Adipocyte (in vitro differentiated cells): ENCODE measurements around the gene NDUFC2.
"Not testable (repeated sequence)": the region's sequence is repeated elsewhere in the genome, so short reads cannot be mapped to it uniquely, and the experiment has no call there.

ENCODE experiments used
- DNase-seq: peaks from one replicate; pipeline ENCODE4 v3.0.0-alpha.2; 2015; ENCODE audit warnings: low read depth
- H3K27me3 ChIP-seq: replicated peaks from 2 replicates; pipeline ENCODE4 v1.7.0; 2013; ENCODE audit warnings: mild to moderate bottlenecking, low read length, moderate library complexity; ENCODE audit not compliant: control insufficient read depth, insufficient read depth
- H3K36me3 ChIP-seq: 2 replicates; pipeline ENCODE4 v1.7.0; 2013; ENCODE audit warnings: low read length, mild to moderate bottlenecking, moderate library complexity; ENCODE audit not compliant: control insufficient read depth, insufficient read depth, severe bottlenecking
- H3K4me1 ChIP-seq: 2 replicates; pipeline ENCODE4 v1.7.0; 2013; ENCODE audit warnings: mild to moderate bottlenecking, low read length, moderate library complexity; ENCODE audit not compliant: control insufficient read depth, insufficient read depth
- H3K4me3 ChIP-seq: 2 replicates; pipeline ENCODE4 v1.7.0; 2013; ENCODE audit warnings: mild to moderate bottlenecking, low read length, moderate library complexity
- H3K9ac ChIP-seq: 2 replicates; pipeline ENCODE4 v1.7.0; 2013; ENCODE audit warnings: mild to moderate bottlenecking, low read length, moderate library complexity
- H3K9me3 ChIP-seq: 2 replicates; pipeline ENCODE4 v1.7.0; 2013; ENCODE audit warnings: mild to moderate bottlenecking, low read length, moderate library complexity; ENCODE audit not compliant: control insufficient read depth

The NDUFC2 gene

GRCh38 chr11:78097666-78098385 lies 18.2 kb upstream of the NDUFC2 start:
- no peaks in the 10 kb centered on the region for H3K27me3 ChIP-seq
- no peak overlapping the region for H3K9ac ChIP-seq
- no peak overlapping the region for H3K4me3 ChIP-seq
- no peak for DNase-seq
- H3K9me3 ChIP-seq = no peaks in the 10 kb centered on the region
- H3K4me1 ChIP-seq = no peaks in the 10 kb centered on the region
- H3K36me3 ChIP-seq = peaks cover 50% of the 10 kb centered on the region

DNA sequence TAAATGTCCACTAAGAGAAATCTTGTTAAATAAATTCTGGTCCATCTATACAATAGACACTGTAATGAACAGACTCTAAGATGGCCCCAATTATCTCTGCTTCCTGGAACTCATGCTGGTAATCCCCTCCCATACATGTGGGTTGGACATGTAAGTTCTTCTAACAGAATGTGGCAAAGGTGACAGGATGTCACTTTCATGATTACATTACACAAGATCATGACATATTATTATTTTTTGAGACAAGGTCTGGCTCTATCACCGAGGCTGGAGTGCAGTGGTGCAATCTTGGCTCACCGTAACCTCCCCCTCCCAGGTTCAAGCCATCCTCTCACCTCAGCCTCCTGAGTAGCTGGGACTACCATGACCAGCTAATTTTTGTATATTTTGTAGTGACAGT lies 14.6 kb upstream of the NDUFC2 start:
- no peaks in the 10 kb centered on the region for H3K27me3 ChIP-seq
- no peaks in the 10 kb centered on the region for H3K9me3 ChIP-seq
- no peak for DNase-seq
- H3K4me1 ChIP-seq = no peaks in the 10 kb centered on the region
- H3K36me3 ChIP-seq = peaks cover 32% of the 10 kb centered on the region
- H3K9ac ChIP-seq = no peak overlapping the region
- H3K4me3 ChIP-seq = no peak overlapping the region

DNA sequence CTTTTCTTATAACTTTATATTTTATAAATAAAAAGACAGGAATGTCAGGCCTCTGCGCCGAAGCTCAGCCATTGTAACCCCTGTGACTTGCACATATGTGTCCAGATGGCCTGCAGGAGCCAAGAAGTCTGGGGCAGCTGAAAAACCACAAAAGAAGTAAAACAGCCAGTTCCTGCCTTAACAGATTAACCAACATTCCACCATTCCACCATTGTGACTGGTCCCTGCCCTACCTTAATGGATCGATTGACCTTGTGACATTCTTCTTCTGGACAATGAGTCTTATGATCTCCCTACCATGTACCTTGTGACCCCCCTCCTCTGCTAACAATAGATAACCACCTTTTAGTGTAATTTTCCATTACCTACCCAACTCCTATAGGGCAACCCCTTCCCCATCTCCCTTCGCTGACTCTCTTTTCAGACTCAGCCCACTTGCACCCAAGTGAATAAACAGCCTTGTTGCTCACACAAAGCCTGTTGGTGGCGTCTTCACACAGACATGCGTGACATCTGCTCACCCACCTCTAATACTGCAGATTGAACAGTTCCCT lies 6.9 kb upstream of the NDUFC2 start:
- not testable (repeated sequence) for DNase-seq, H3K27me3 ChIP-seq, H3K9ac ChIP-seq, H3K36me3 ChIP-seq, H3K4me1 ChIP-seq, H3K9me3 ChIP-seq, H3K4me3 ChIP-seq

GRCh38 chr11:78085972-78086371 lies 6.3 kb upstream of the NDUFC2 start:
- Histone ChIP-seq H3K27me3 (no peaks in the 10 kb centered on the region), H3K4me3 (no peak overlapping the region), H3K9ac (no peak overlapping the region), H3K9me3 (no peaks in the 10 kb centered on the region), H3K4me1 (no peaks in the 10 kb centered on the region), H3K36me3 (no peaks in the 10 kb centered on the region)
- no peak for DNase-seq

GRCh38 chr11:78084506-78084905 lies 4.8 kb upstream of the NDUFC2 start:
- H3K4me1 ChIP-seq, H3K4me3 ChIP-seq, DNase-seq, H3K9ac ChIP-seq, H3K36me3 ChIP-seq, H3K9me3 ChIP-seq, H3K27me3 ChIP-seq: not testable (repeated sequence)

GRCh38 chr11:78083021-78083420 lies 3.4 kb upstream of the NDUFC2 start:
- Histone ChIP-seq H3K36me3 (no peaks in the 10 kb centered on the region), H3K9ac (no peak overlapping the region), H3K9me3 (no peaks in the 10 kb centered on the region), H3K4me3 (no peak overlapping the region), H3K4me1 (peaks cover 14% of the 10 kb centered on the region), H3K27me3 (no peaks in the 10 kb centered on the region)
- no peak for DNase-seq

GRCh38 chr11:78082146-78082545 lies 2.5 kb upstream of the NDUFC2 start:
- peaks cover 23% of the 10 kb centered on the region for H3K4me1 ChIP-seq
- H3K9me3 ChIP-seq = no peaks in the 10 kb centered on the region
- DNase-seq = no peak
- no peak overlapping the region for H3K4me3 ChIP-seq
- no peak overlapping the region for H3K9ac ChIP-seq
- no peaks in the 10 kb centered on the region for H3K27me3 ChIP-seq
- no peaks in the 10 kb centered on the region for H3K36me3 ChIP-seq

GRCh38 chr11:78081583-78081982 lies 1.9 kb upstream of the NDUFC2 start:
- no peaks in the 10 kb centered on the region for H3K27me3 ChIP-seq
- no peak overlapping the region for H3K4me3 ChIP-seq
- no peak overlapping the region for H3K9ac ChIP-seq
- peaks cover 28% of the 10 kb centered on the region for H3K4me1 ChIP-seq
- no peak for DNase-seq
- H3K36me3 ChIP-seq = no peaks in the 10 kb centered on the region
- no peaks in the 10 kb centered on the region for H3K9me3 ChIP-seq

DNA sequence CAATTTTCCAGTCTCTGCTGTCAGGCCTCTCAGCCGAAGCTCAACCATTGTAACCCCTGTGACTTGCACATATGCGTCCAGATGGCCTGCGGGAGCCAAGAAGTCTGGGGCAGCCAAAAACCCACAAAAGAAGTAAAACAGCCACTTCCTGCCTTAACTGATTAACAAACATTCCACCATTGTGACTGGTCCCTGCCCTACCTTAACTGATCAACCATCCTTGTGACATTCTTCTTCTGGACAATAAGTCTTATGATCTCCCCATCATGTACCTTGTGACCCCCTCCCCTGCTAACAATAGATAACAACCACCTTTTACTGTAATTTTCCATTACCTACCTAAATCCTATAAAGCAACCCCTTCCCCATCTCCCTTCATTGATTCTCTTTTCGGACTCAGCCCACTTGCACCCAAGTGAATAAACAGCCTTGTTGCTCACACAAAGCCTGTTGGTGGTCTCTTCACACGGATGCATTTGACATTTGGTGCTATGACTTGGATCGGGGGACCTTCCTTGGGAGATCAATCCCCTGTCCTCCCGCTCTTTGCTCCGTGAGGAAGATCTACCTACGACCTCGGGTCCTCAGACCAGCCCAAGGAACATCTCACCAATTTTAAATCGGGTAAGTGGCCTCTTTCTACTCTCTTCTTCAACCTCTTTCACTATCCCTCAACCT lies 1.3 kb upstream of the NDUFC2 start:
- no peak for DNase-seq
- Histone ChIP-seq H3K27me3 (no peaks in the 10 kb centered on the region), H3K4me3 (peak overlapping the region; percentile 85), H3K4me1 (peaks cover 33% of the 10 kb centered on the region), H3K36me3 (no peaks in the 10 kb centered on the region), H3K9ac (no peak overlapping the region), H3K9me3 (no peaks in the 10 kb centered on the region)

- Histone ChIP-seq H3K4me3 (peak overlapping the region; percentile 85), H3K9ac (peak overlapping the region; percentile 94)
- no peak for DNase-seq
Measured at GRCh38 chr11:78080084-78080817, 589 bp upstream of the NDUFC2 start.

More at GRCh38 chr11:78080084-78080817, 589 bp upstream of the NDUFC2 start:
- Histone ChIP-seq H3K9me3 (no peaks in the 10 kb centered on the region), H3K4me1 (peaks cover 38% of the 10 kb centered on the region), H3K36me3 (no peaks in the 10 kb centered on the region), H3K27me3 (no peaks in the 10 kb centered on the region)
